Measurements from ENCODE around the gene FUT7. TPM values are rescaled to one million over a fixed set of nuclear protein-coding genes. Genes with fewer than 3 reads are reported as not detected.

FUT7 gene
- total and polyA plus RNA-seq, 9 of the 15 experiments (the other 6 are each of a cell fraction or from before 2014, with no cell fraction given), result not detected

DNA sequence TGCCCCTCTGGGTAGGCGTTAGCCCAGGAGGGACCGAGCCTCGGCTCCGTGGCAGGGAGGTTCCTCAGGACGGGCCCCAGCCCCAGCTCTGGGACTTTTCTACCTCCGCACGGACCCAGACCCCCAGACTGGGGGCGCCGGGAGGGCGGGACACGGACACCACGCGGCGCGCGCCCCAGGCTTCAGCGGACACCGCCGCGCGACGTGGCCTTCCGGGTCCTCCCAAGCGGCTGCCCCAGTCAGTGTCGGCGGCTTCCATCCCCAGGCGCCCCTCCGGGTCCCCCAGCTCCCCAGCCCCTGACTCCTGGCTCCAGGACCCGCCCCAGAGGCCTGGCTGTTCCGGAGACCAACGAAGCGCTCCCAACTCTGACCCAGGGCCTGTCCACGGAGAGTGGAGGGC lies 46.0 kb downstream of the FUT7 start:
- TF ChIP-seq ADNP (tag; IDR thresholded peaks at IDR 0.05), result no peak
- no peak for TF ChIP-seq TGIF2 (CRISPR knock-in tag; IDR thresholded peaks at IDR 0.05)
- TF ChIP-seq NCOA4 (IDR thresholded peaks at IDR 0.05; ENCODE audit: partially characterized antibody), result no peak
- no peak for TF ChIP-seq CHCHD3 (CRISPR knock-in tag; IDR thresholded peaks at IDR 0.05)
- TF ChIP-seq SMARCC2 (IDR thresholded peaks at IDR 0.05; ENCODE audit: low read depth), result no peak
- TF ChIP-seq ARID1B (IDR thresholded peaks at IDR 0.05), result no peak
- TF ChIP-seq, protein P1, sequence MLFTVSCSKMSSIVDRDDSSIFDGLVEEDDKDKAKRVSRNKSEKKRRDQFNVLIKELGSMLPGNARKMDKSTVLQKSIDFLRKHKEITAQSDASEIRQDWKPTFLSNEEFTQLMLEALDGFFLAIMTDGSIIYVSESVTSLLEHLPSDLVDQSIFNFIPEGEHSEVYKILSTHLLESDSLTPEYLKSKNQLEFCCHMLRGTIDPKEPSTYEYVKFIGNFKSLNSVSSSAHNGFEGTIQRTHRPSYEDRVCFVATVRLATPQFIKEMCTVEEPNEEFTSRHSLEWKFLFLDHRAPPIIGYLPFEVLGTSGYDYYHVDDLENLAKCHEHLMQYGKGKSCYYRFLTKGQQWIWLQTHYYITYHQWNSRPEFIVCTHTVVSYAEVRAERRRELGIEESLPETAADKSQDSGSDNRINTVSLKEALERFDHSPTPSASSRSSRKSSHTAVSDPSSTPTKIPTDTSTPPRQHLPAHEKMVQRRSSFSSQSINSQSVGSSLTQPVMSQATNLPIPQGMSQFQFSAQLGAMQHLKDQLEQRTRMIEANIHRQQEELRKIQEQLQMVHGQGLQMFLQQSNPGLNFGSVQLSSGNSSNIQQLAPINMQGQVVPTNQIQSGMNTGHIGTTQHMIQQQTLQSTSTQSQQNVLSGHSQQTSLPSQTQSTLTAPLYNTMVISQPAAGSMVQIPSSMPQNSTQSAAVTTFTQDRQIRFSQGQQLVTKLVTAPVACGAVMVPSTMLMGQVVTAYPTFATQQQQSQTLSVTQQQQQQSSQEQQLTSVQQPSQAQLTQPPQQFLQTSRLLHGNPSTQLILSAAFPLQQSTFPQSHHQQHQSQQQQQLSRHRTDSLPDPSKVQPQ (CRISPR knock-in tag; IDR thresholded peaks at IDR 0.05; ENCODE audit: borderline replicate concordance), result no peak
- TF ChIP-seq, protein P2, sequence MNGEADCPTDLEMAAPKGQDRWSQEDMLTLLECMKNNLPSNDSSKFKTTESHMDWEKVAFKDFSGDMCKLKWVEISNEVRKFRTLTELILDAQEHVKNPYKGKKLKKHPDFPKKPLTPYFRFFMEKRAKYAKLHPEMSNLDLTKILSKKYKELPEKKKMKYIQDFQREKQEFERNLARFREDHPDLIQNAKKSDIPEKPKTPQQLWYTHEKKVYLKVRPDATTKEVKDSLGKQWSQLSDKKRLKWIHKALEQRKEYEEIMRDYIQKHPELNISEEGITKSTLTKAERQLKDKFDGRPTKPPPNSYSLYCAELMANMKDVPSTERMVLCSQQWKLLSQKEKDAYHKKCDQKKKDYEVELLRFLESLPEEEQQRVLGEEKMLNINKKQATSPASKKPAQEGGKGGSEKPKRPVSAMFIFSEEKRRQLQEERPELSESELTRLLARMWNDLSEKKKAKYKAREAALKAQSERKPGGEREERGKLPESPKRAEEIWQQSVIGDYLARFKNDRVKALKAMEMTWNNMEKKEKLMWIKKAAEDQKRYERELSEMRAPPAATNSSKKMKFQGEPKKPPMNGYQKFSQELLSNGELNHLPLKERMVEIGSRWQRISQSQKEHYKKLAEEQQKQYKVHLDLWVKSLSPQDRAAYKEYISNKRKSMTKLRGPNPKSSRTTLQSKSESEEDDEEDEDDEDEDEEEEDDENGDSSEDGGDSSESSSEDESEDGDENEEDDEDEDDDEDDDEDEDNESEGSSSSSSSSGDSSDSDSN (IDR thresholded peaks at IDR 0.05; ENCODE audit: borderline replicate concordance in 1 of 2, low read depth in 2 of 2, low read length in 2 of 2), result no peak
- TF ChIP-seq, protein P3, sequence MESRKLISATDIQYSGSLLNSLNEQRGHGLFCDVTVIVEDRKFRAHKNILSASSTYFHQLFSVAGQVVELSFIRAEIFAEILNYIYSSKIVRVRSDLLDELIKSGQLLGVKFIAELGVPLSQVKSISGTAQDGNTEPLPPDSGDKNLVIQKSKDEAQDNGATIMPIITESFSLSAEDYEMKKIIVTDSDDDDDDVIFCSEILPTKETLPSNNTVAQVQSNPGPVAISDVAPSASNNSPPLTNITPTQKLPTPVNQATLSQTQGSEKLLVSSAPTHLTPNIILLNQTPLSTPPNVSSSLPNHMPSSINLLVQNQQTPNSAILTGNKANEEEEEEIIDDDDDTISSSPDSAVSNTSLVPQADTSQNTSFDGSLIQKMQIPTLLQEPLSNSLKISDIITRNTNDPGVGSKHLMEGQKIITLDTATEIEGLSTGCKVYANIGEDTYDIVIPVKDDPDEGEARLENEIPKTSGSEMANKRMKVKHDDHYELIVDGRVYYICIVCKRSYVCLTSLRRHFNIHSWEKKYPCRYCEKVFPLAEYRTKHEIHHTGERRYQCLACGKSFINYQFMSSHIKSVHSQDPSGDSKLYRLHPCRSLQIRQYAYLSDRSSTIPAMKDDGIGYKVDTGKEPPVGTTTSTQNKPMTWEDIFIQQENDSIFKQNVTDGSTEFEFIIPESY (CRISPR knock-in tag; IDR thresholded peaks at IDR 0.05), result no peak
- no peak for TF ChIP-seq RAD51 (IDR thresholded peaks at IDR 0.05; ENCODE audit: borderline replicate concordance, low read depth)
- intact Hi-C loops (cut with micrococcal nuclease) (no loop called here), in situ Hi-C loops (cut with MboI) (no loop called here)
- peaks cover 1% of the 10 kb centered on the region for H3K9me3 ChIP-seq (replicated peaks; ENCODE audit: control insufficient read depth, insufficient read depth, low read depth, low read length)
- no peak overlapping the region for H3K4me2 ChIP-seq (ENCODE audit: insufficient read depth, low read length)
- no peaks in the 10 kb centered on the region for H3K9me1 ChIP-seq (ENCODE audit: control insufficient read depth, insufficient read depth, low read length)
- POLR2A ChIA-PET, result no interaction called here
- no peak for DNase-seq (ENCODE audit: extremely low read depth in 1 of 4, low spot score in 3 of 4)
- H4K20me1 ChIP-seq (replicated peaks; ENCODE audit: control insufficient read depth, insufficient read depth, low read length), result no peaks in the 10 kb centered on the region
- H3K4me1 ChIP-seq (replicated peaks in 1 of 2; ENCODE audit: control insufficient read depth in 2 of 2, insufficient read depth in 2 of 2, low read length in 2 of 2), result peaks cover 0 to 50% of the 10 kb centered on the region in 2 experiments; a peak in 4 of 5 replicates
- no peaks in the 10 kb centered on the region for H3K27me3 ChIP-seq (ENCODE audit: control insufficient read depth in 2 of 2, insufficient read depth in 2 of 2, low read length in 2 of 2)
- ATAC-seq, result no peak
- H3K9ac ChIP-seq (ENCODE audit: insufficient read depth in 1 of 2, low read depth in 2 of 2, low read length in 2 of 2), result no peak overlapping the region
- FAIRE-seq, result no peak
- WGBS (ENCODE audit: insufficient coverage, low coverage, missing lambda C conversion rate), result 73% methylated on average over 11 of the region's 33 CpGs
- H2AFZ ChIP-seq (ENCODE audit: low read depth, low read length), result no peak overlapping the region
- no peak overlapping the region for H3K27ac ChIP-seq (ENCODE audit: extremely low read depth, low read depth, low read length)
- CTCF ChIA-PET (ENCODE audit: low intra/inter-chr PET ratio), result no interaction called here
- H3K4me3 ChIP-seq, result no peak overlapping the region
- H3K36me3 ChIP-seq (ENCODE audit: control insufficient read depth, insufficient read depth, low read length), result no peaks in the 10 kb centered on the region
- no peaks in the 10 kb centered on the region for H3K79me2 ChIP-seq (ENCODE audit: control insufficient read depth, insufficient read depth, low read length)
- no TSS peak for BruUV-seq (replicated peaks)
